Measurements from ENCODE around the gene UTS2B. TPM values are rescaled to one million over a fixed set of nuclear protein-coding genes. Genes with fewer than 3 reads are reported as not detected.

UTS2B gene
- total and polyA plus RNA-seq, 9 of the 15 experiments (the other 6 are each of a cell fraction or from before 2014, with no cell fraction given), result 0.06 TPM; not detected in 8

DNA sequence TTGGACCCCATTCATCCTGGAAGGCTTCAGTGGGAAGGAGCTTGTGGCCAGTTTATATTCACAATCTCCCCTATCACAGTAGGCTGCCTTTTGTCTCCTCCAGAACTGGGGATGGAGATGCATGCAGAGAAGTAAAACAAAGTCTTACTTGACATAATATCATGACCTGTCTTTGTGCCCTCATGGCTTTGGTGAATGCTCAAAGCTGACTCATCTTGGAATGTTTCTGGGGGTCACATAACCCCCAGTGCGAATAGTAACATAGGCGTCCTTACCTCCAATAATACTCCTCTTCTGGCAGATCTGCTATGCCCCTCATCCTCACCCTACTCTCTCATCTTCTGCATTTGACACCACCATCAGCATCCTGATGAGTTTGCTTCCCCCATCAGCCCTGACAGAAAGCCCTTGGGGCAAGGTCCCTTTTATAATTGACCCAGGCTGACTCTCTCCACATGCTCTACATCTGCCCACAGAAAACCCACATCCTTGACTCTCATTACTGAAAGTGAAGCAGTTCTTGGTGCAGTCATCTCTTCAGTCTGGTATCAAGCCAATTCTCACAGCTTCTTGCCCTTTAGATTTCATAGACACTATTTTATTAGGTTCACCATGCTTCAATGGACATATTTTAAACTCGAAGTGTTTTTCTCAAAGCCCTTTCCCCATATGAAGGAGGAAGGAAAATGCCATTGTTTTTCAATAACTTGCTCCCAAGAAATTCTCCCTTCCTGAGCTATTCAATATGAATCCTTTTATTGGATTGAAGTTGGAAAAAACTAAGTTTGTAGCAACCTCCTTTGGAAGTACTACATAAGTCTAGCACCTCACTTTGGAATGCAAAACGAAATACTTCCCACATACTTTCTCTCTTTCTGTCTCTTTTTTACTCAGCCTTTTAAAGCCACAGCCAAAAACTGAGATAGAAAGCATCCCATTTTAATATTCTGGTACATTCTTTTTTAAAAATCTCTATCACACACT, 94.7 kb downstream of the UTS2B start (continued):
- TF ChIP-seq, protein P1, sequence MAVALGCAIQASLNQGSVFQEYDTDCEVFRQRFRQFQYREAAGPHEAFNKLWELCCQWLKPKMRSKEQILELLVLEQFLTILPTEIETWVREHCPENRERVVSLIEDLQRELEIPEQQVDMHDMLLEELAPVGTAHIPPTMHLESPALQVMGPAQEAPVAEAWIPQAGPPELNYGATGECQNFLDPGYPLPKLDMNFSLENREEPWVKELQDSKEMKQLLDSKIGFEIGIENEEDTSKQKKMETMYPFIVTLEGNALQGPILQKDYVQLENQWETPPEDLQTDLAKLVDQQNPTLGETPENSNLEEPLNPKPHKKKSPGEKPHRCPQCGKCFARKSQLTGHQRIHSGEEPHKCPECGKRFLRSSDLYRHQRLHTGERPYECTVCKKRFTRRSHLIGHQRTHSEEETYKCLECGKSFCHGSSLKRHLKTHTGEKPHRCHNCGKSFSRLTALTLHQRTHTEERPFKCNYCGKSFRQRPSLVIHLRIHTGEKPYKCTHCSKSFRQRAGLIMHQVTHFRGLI (CRISPR knock-in tag; IDR thresholded peaks at IDR 0.05), result no peak
- TF ChIP-seq DMBX1 (CRISPR knock-in tag; IDR thresholded peaks at IDR 0.05; ENCODE audit: borderline replicate concordance) (no peak), CCAR2 (IDR thresholded peaks at IDR 0.05; ENCODE audit: low read depth, low read length) (no peak), RUNX1 (IDR thresholded peaks at IDR 0.05; ENCODE audit: low read depth) (no peak), CHCHD3 (CRISPR knock-in tag; IDR thresholded peaks at IDR 0.05) (no peak), DPF2 (IDR thresholded peaks at IDR 0.05) (no peak), SMARCA5 (IDR thresholded peaks at IDR 0.05) (no peak)
- TF ChIP-seq, protein P2, sequence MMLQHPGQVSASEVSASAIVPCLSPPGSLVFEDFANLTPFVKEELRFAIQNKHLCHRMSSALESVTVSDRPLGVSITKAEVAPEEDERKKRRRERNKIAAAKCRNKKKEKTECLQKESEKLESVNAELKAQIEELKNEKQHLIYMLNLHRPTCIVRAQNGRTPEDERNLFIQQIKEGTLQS (IDR thresholded peaks at IDR 0.05), result no peak
- TF ChIP-seq, protein P2 (CRISPR knock-in tag; conservative IDR thresholded peaks at IDR 0.05), result no peak
- TF ChIP-seq, protein P3, sequence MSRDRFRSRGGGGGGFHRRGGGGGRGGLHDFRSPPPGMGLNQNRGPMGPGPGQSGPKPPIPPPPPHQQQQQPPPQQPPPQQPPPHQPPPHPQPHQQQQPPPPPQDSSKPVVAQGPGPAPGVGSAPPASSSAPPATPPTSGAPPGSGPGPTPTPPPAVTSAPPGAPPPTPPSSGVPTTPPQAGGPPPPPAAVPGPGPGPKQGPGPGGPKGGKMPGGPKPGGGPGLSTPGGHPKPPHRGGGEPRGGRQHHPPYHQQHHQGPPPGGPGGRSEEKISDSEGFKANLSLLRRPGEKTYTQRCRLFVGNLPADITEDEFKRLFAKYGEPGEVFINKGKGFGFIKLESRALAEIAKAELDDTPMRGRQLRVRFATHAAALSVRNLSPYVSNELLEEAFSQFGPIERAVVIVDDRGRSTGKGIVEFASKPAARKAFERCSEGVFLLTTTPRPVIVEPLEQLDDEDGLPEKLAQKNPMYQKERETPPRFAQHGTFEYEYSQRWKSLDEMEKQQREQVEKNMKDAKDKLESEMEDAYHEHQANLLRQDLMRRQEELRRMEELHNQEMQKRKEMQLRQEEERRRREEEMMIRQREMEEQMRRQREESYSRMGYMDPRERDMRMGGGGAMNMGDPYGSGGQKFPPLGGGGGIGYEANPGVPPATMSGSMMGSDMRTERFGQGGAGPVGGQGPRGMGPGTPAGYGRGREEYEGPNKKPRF (IDR thresholded peaks at IDR 0.05; ENCODE audit: low read depth, low read length), result no peak

All from K562 (cell line).